Lower leg skin (tissue), 4 donors: ENCODE data around the gene PROSER2. TPM values are rescaled to one million over a fixed set of nuclear protein-coding genes. Genes with fewer than 3 reads are reported as not detected.

Source experiments
- DNase-seq, 2 donors: peaks; one replicate each; pipeline ENCODE4 v3.0.0-alpha.2; 2019; ENCODE audit warnings: low spot score in 2 of 2
- H3K4me3 ChIP-seq: fragments of 200-600 bp; sonication (generic); 2 replicates; pipeline ENCODE4 v1.5.1; 2017; ENCODE audit warnings: mild to moderate bottlenecking, low read depth; ENCODE audit not compliant: poor library complexity, severe bottlenecking
- CTCF ChIP-seq, 3 donors: fragments of 450-650 bp; IDR thresholded peaks; one replicate each; pipeline ENCODE4 v1.5.1; 2016; ENCODE audit warnings: antibody characterized with exemption in 3 of 3, mild to moderate bottlenecking in 3 of 3, moderate library complexity in 2 of 3
- POLR2A ChIP-seq, 2 donors: fragments of 450-650 bp; IDR thresholded peaks; one replicate each; pipeline ENCODE4 v1.6.1; 2016 to 2017; ENCODE audit warnings: antibody characterized with exemption in 2 of 2, mild to moderate bottlenecking in 1 of 2, moderate library complexity in 1 of 2
- WGBS, 2 donors: methylation state at CpG; one replicate each; pipeline ENCODE4 v1.1.5; 2018; 5-methylcytosine and 5-hydroxymethylcytosine counted together
- intact Hi-C: fragments of 100-400 bp; cut with DNase I; formaldehyde crosslinking; loops from one replicate; pipeline ENCODE4 v1.15.0; 2023; ENCODE audit warnings: low total_unique reads
- total RNA-seq, 4 donors: library from RNA; depleted of rRNA; stranded (reverse); fragments of >200 nt; gene quantifications; one replicate each; pipeline ENCODE4 v1.1.0, GENCODE V29; 2016

Gene PROSER2
- total RNA-seq, 4 donors from 2014 or later, result 5.6 to 14.7 (median 9.1) TPM

- 96 to 97% methylated on average over 5 of the region's 5 CpGs for WGBS, 2 donors
- no peak for DNase-seq
- TF ChIP-seq CTCF (IDR thresholded peaks at IDR 0.05) (no peak), POLR2A (IDR thresholded peaks at IDR 0.05) (no peak)
- intact Hi-C loops, result no loop called here
- H3K4me3 ChIP-seq, result no peak overlapping the region
Measured at GRCh38 chr10:11808808-11809207, 14.3 kb upstream of the PROSER2 start.

DNA sequence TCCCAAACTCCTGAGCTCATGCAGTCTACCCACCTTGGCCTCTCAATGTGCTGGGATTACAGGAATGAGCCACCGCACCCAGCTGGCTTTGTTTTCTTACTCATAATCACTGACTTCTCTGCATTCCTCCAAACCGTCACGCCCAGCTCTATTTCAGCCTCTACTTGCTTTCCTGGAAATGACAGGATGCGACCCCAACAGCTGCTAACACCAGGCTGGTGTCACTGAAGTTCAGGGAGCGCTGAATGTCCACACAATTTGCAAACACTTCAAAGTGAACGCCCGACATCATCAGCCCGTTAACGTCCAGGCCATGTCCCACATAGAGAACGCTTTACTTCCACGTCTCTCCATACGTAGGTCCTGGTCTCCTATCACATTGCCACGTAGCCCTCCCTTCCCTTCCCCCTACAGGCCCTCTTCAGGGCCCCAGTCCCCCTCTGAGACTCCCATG lies 12.8 kb upstream of the PROSER2 start:
- intact Hi-C loops, result no loop called here
- no peak for TF ChIP-seq POLR2A (IDR thresholded peaks at IDR 0.05)
- WGBS, 2 donors, result 58 to 66% methylated on average over 13 of the region's 13 CpGs
- H3K4me3 ChIP-seq, result no peak overlapping the region
- no peak for DNase-seq

DNA sequence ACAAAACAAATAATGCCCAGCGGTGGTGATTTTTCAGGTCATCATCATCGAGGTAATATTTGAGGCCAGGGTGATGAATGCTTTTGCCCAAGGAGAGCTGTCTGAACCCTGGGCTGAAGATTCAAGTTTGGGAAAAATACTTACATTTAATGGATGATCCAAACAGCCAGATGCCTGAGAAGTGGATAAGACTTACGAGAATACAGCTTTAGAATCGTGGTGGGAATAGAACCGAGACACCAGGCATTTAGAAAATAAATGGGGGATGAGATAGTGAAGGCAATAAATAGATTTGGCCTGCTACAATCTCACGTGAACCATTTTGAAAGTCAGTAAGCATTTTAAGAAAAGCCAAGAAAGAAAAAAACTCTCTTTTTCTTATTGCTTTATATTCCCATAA lies 12.2 kb upstream of the PROSER2 start:
- no peak overlapping the region for H3K4me3 ChIP-seq
- intact Hi-C loops, result no loop called here
- WGBS, 2 donors, result 91 to 92% methylated on average over 6 of the region's 6 CpGs
- DNase-seq, result no peak
- TF ChIP-seq POLR2A (IDR thresholded peaks at IDR 0.05), result no peak
- no peak for TF ChIP-seq CTCF (IDR thresholded peaks at IDR 0.05)

DNA sequence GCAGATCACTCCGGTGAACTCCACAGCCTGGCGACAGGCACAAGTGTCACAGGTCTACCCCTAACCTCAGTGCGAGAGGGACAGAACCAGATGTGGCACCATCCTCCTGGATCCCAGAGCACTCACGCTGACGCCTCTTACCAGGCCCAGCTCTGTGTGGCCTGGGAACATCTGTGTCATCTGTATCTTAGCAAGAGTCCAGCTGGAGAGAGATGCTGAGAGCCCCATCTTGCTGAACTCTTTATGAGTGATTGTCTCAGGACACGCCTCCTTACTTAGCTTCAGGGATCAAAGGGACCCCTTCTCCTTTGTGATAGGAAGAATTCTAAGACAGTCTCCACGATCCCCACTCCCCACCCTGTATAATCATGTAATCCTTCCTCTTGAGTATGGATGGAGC lies 10.0 kb upstream of the PROSER2 start:
- DNase-seq, result no peak
- intact Hi-C loops, result no loop called here
- no peak overlapping the region for H3K4me3 ChIP-seq
- 85 to 86% methylated on average over 7 of the region's 7 CpGs for whole genome bisulfite sequencing, 2 donors
- TF ChIP-seq CTCF (IDR thresholded peaks at IDR 0.05), result no peak
- no peak for TF ChIP-seq POLR2A (IDR thresholded peaks at IDR 0.05)

DNA sequence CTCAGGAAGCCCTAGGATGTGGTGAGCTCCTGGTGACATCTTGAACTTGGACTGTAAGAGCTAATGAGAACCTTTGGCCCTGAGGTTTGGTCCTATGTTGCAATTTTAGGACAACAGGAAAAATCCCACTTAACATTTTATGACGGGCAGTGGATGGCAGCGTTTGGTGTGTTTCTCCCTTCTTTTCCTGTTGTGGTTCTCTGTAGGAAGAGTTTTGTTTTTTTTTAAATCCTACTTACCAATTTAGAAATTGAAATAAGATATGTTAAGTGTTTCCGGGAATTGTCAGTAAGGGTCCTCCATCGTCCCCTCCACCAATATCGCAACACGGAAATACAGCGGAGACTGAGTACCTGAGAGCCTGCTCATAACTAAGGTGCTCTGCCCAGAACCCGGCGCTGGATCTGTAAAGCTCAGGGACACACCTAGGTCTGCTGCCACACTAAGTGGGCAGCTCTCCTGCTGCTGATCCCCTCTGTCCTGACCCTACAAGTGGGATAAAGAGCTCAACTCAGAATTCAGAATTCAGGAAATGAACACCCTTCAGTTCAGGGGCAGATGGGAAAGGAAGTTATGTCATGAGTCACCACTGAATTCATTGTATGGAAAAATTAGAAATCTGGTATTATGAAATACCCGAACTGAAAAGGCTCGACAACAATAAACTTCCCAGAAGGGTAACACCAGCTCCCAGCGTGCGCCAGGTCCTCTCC lies 9.1 kb upstream of the PROSER2 start:
- no peak for DNase-seq
- H3K4me3 ChIP-seq, result no peak overlapping the region
- no peak for TF ChIP-seq CTCF (IDR thresholded peaks at IDR 0.05)
- TF ChIP-seq POLR2A (IDR thresholded peaks at IDR 0.05), result no peak
- intact Hi-C loops, result no loop called here
- 81 to 82% methylated on average over 13 of the region's 13 CpGs for WGBS, 2 donors

GRCh38 chr10:11819027-11819426 lies 4.1 kb upstream of the PROSER2 start:
- DNase-seq, result no peak
- intact Hi-C loops, result no loop called here
- WGBS, 2 donors, result 59 to 66% methylated on average over 3 of the region's 3 CpGs
- TF ChIP-seq CTCF (IDR thresholded peaks at IDR 0.05), result no peak
- TF ChIP-seq POLR2A (IDR thresholded peaks at IDR 0.05), result no peak
- H3K4me3 ChIP-seq, result no peak overlapping the region
